ENCODE data around the gene HINT3.
"Not testable (repeated sequence)": the region's sequence is repeated elsewhere in the genome, so short reads cannot be mapped to it uniquely, and the experiment has no call there.

Gene HINT3

GRCh38 chr6:126010040-126010439 lies 53.5 kb downstream of the HINT3 start:
- DNase-seq, result no peak

GRCh38 chr6:126015863-126016262 lies 59.3 kb downstream of the HINT3 start:
- DNase-seq, result peak; percentile 84

- DNase-seq, result no peak
These were observed 60.0 kb downstream of the HINT3 start for GRCh38 chr6:126016591-126016990.

- DNase-seq, result no peak
These were observed 61.1 kb downstream of the HINT3 start for GRCh38 chr6:126017668-126018067.

- DNase-seq, result peak; percentile 59
These were observed 63.9 kb downstream of the HINT3 start for GRCh38 chr6:126020305-126021050.

GRCh38 chr6:126023474-126023873 lies 66.9 kb downstream of the HINT3 start:
- not testable (repeated sequence) for DNase-seq

- DNase-seq, result no peak
These were observed 69.4 kb downstream of the HINT3 start for GRCh38 chr6:126026001-126026400.

GRCh38 chr6:126027601-126028000 lies 71.0 kb downstream of the HINT3 start:
- peak; percentile 56 for DNase-seq

All from fibroblast of upper back skin (primary cell).